VCaP (cell line): Measurements from ENCODE around the gene INHBE.

Experiments used
- H3K27ac ChIP-seq: fragments of 450-650 bp; 2 replicates; pipeline ENCODE4 v1.5.1; 2017
- TF ChIP-seq, protein P1 (sequence below): fragments of 450-650 bp; conservative IDR thresholded peaks from 2 replicates; pipeline ENCODE4 v1.5.1; 2017; ENCODE audit warnings: mild to moderate bottlenecking, moderate library complexity

The INHBE gene

DNA sequence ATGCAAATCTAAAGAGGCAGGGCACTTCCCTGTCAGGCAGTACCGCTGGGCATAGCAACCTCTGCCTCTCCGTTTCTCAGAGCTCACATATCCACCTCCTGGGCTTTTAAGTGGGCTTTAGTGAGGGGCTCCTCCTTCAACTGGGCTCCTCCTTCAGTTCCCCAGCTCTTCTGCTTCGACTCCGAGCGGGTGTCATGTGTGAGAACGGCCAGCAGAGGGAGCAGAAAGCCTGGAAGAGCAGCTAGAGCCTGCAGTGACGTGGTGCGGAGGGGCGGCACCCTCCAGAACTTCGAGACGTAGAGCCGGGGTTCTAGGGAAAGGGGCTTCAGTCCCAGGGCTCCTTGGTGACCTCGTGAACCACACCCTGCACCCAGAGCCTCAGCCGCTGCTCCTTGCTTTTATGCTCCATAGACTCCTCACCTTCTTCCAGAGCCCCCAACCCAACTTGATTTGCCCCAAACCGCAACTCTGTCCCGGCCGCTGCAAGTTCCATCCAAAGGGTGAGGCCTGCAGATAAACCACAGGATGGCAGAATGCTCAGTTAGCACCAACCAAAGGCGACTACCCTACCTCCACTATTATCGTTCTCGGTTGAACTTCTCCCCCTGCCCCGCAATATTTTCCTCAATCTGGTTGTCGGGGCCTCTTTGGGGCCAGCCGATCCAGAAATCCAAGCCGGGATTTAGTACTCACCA lies 4.1 kb downstream of the INHBE start:
- TF ChIP-seq, protein P1, sequence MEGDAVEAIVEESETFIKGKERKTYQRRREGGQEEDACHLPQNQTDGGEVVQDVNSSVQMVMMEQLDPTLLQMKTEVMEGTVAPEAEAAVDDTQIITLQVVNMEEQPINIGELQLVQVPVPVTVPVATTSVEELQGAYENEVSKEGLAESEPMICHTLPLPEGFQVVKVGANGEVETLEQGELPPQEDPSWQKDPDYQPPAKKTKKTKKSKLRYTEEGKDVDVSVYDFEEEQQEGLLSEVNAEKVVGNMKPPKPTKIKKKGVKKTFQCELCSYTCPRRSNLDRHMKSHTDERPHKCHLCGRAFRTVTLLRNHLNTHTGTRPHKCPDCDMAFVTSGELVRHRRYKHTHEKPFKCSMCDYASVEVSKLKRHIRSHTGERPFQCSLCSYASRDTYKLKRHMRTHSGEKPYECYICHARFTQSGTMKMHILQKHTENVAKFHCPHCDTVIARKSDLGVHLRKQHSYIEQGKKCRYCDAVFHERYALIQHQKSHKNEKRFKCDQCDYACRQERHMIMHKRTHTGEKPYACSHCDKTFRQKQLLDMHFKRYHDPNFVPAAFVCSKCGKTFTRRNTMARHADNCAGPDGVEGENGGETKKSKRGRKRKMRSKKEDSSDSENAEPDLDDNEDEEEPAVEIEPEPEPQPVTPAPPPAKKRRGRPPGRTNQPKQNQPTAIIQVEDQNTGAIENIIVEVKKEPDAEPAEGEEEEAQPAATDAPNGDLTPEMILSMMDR: peak; percentile 97
- H3K27ac ChIP-seq: peak overlapping the region; percentile 75

DNA sequence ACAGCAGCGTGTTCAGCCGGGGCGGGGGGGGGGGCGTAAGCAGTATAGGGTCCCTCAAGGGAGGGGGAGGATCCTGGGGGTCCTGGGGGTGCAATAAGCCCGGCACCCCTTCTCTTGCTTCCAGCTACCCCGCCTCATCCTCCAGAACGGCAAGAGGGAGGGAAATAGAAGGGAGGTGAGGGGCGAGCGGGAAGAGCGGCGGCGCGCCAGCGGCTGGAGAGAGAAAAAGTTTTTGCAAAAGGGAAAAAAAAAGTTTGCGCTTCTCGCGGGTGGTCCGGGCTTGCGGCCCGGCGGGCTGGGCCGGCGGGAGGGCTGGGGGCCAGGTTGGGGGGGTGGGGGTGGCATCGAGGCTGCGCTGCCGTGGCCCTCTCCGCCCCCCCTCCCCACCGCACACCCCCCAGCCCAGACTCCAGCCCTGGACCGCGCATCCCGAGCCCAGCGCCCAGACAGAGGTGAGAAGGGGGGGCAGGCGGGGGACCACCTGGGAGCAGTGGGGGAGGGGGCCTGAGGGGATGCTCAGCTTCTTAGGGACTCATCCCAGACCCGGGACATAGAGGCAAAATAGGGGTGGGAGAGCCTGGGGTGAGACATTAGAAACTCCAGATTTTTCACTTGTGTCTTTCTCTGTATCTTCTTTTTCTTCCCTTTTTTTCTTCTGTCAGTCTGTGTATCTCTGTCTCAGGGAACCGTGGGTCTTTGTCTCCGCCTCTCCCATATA lies 4.8 kb downstream of the INHBE start, which contains the start of gene GLI1:
GLI1 (plus strand) TSS at position 36 of the 718 bp plus-strand sequence. CDS start 3,907 bp downstream, outside the sequence.
- TF ChIP-seq, protein P1: no peak
- peak within 1 kb of the TSS; percentile 75 for H3K27ac ChIP-seq

DNA sequence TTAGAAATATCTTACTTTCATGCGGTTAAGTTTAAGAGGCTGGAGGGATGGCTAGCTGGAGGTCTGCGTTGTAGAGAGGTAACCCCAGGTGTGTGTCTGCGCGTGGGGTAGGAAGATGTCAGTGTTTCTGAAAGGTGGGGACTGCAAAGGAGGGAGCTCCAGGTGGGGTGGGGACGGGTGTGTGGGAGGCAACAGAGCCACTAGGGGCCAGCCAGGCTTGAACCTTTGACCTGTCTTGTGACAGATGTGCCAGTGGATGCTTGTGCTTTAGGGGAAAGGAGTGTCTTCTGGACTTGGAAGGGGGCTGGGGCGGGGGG lies 5.3 kb downstream of the INHBE start:
- H3K27ac ChIP-seq: no peak overlapping the region
- TF ChIP-seq, protein P1: no peak

DNA sequence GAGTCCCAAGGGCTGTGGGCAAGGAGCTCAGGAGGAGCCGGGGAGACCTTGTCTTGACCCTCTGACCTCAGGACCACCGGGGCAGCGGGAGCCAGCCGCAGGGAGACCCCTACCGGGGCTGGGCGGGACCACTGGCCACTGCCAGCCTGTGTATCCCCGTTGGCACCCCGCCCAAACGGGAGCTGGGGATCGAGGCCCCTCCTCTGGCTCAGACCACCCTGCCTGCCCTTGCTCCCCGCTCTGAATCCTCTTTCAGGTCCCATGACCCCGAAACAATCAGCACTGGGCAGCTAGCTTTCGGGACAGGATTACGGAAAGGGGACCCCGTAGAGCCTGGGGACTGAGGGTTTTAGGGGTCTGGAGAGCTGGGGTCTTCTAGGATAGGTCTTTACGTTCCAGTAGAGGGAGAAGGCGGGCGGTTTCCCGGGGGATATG lies 5.8 kb downstream of the INHBE start:
- no peak overlapping the region for H3K27ac ChIP-seq
- TF ChIP-seq, protein P1: no peak

DNA sequence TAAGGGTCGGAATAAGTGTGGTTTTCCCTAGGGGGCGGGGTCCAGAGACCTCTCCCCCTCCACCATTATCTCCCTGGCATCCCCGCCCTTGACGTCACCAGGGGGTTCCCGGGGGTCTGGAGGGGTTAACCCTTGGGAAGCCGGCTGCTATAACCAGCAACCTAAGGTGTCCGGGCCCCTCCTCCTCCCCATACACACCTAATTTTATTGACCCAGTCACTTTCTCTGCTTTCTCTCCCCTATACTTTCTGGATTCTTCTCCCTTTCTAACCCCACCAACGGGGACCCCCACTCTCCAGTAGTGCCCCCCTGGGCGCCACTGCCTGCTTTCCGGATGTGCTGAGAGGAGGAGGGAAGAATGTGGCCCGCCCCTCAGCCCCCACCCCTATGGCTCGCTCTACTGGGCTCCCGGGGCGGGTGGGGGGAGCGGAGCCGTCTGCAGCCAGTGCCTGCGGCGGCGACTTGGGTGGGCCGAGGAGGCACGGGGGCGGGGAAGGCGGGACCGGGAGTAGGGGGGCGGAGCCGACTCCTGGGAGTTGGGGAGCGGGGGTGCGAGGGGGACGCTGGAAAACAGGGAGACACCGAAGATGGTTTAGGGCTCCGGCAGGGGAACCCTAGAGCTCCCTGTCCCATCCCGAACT lies 6.3 kb downstream of the INHBE start:
- H3K27ac ChIP-seq: no peak overlapping the region; the same call in 1 of the 2 replicates

DNA sequence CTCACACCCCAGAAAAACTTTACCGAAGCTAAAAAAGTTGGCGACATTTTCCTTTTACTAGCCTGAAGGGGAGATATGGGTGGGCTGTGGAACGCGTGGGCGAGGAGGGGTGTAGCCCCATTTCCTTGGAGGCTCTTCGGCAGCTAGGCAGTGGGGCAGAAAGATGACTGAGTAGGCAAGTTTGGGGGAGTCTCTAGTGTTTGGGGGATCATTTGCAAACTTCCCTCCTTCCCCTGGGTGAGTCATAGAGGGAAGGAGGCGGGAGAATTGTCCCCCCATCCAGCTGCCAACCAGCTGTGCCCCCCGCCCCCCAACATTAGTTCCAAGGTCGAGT lies 6.8 kb downstream of the INHBE start:
- TF ChIP-seq, protein P1: no peak
- peak overlapping the region; percentile 66 for H3K27ac ChIP-seq

More for the DNA sequence above, 6.3 kb downstream of the INHBE start:
- TF ChIP-seq, protein P1: no peak

DNA sequence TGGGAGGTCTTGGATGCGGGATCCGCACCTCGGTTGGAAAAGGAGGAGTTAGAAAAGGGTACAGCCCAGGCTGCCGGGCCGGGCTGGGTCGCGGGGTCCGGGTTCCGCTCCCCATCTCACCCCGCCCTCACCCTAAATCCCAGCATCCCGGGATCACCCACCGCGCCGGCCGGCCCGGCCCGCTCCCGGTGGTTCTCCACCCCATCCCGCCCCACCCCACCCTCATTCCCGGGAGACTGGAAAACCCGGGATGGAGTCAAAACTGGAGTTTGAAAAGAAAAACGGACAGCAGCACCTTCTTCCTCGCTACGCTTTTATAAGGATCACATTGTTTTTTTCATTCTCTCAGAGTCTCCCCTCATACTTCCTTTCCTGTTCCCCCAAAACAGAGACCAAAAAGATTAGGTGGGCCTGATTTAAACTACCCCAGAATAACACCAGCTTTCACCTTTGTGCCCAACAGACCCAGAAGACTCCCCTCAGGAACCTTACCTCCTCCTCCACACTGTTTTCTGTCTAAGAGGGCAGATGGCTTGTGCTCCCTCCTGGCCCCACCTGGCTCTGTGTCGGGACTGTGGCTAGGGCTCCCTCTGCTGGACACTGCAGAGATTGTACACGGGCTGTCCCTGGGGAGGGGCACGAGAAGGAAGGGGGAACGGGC lies 7.3 kb downstream of the INHBE start:
- TF ChIP-seq, protein P1: peak; percentile 99
- H3K27ac ChIP-seq: peak overlapping the region; percentile 66
